GM12875 (cell line): ENCODE results near the gene FLII.
A peak's percentile ranks its signal among the peaks of the same experiment; 100 is the strongest.

Experiments used
- H3K4me3 ChIP-seq: one replicate; pipeline ENCODE4 v1.5.1; 2011; ENCODE audit warnings: low read depth, low read length, control low read depth
- CTCF ChIP-seq: IDR thresholded peaks from 2 replicates; pipeline ENCODE4 v1.5.1; 2011; ENCODE audit warnings: low read depth, mild to moderate bottlenecking, control low read depth, inconsistent platforms, low read length, moderate library complexity, borderline replicate concordance; ENCODE audit not compliant: insufficient read depth

The FLII gene

GRCh38 chr17:18227635-18228034 is 30.9 kb downstream of the FLII start:
- no peak overlapping the region for H3K4me3 ChIP-seq
- TF ChIP-seq CTCF: no peak

DNA sequence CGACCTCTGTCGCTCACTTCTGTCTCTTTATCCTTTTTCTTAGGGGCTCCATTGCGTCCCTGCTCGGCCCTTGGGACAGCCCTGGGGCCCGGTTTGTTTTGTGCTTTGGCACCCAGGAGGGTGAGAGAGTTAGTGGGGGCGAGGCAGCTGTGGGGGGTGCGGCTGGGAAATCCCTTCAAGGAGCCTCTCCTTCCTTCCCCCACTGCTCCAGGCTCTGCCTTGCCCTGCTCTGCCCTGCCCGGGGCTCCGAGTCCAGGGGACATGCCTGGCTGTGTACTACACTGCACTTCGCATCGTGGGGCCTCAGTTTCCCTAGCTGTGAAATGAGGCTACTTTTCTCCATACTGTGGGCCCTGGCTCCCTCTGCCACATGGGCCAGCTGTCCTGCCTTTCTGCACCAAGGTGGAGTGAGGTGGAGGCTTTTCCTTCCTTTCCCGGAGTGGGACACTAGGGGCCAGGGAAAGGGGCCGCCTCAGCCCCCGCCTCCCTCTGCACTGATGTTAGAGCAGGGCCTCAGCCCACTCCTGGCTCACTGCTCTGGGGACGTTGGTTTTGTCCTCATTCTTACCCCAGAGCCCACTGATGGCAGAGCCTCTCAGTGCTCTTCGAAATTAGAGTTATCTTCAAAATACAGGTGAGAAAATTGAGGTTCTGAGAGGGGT is 32.1 kb downstream of the FLII start:
- no peak for TF ChIP-seq CTCF
- H3K4me3 ChIP-seq: no peak overlapping the region

GRCh38 chr17:18225642-18226283 is 32.8 kb downstream of the FLII start:
- TF ChIP-seq CTCF: no peak
- H3K4me3 ChIP-seq: peak overlapping the region; percentile 56

- H3K4me3 ChIP-seq: peak within 1 kb of the TSS; percentile 56
- TF ChIP-seq CTCF: no peak
These were observed 33.4 kb downstream of the FLII start, which contains the start of gene LLGL1 for GRCh38 chr17:18225121-18225641. Gene LLGL1 (plus strand): TSS chr17:18225635. CDS start chr17:18225683, 48 bp downstream.

- TF ChIP-seq CTCF: no peak
- peak overlapping the region; percentile 26 for H3K4me3 ChIP-seq
These were observed 34.0 kb downstream of the FLII start for GRCh38 chr17:18224387-18225120.

DNA sequence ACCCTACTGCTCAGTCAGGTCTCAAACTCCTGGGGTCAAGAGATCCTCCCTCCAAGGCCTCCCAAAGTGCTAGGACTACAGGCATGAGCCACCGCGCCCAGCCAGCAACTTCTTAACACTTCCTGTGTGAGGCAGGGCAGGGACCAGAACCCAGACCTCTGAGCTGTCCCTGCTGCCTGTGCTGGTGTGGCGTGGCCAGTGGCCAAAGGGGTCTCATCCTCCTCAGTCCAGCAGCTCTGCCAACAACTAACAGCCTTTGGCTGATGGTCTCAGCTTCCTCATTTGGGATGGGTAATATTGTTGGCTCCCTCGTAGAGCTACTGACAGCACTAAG is 34.5 kb downstream of the FLII start:
- TF ChIP-seq CTCF: no peak
- H3K4me3 ChIP-seq: no peak overlapping the region
